Keratinocyte (primary cell): ENCODE measurements around the gene ZNF382.

Source experiments
- EZH2 ChIP-seq: IDR thresholded peaks from one replicate; pipeline ENCODE4 v1.6.1; 2012; ENCODE audit warnings: inconsistent platforms, mild to moderate bottlenecking, low read length, moderate library complexity
- TF ChIP-seq, protein P1 (sequence below), 3 experiments: IDR thresholded peaks in 1 of 3; conservative IDR thresholded peaks in 1 of 3; optimal IDR thresholded peaks in 1 of 3; 2 replicates in 2 of 3; 3 replicates in 1 of 3; pipeline versions ENCODE3 to v1.5.1; 2011; ENCODE audit warnings: low read length in 3 of 3, mild to moderate bottlenecking in 3 of 3, moderate library complexity in 2 of 3, control low read depth in 1 of 3, inconsistent platforms in 1 of 3; ENCODE audit not compliant: insufficient read depth in 2 of 3; ENCODE audit errors: extremely low read depth in 1 of 3

DNA sequence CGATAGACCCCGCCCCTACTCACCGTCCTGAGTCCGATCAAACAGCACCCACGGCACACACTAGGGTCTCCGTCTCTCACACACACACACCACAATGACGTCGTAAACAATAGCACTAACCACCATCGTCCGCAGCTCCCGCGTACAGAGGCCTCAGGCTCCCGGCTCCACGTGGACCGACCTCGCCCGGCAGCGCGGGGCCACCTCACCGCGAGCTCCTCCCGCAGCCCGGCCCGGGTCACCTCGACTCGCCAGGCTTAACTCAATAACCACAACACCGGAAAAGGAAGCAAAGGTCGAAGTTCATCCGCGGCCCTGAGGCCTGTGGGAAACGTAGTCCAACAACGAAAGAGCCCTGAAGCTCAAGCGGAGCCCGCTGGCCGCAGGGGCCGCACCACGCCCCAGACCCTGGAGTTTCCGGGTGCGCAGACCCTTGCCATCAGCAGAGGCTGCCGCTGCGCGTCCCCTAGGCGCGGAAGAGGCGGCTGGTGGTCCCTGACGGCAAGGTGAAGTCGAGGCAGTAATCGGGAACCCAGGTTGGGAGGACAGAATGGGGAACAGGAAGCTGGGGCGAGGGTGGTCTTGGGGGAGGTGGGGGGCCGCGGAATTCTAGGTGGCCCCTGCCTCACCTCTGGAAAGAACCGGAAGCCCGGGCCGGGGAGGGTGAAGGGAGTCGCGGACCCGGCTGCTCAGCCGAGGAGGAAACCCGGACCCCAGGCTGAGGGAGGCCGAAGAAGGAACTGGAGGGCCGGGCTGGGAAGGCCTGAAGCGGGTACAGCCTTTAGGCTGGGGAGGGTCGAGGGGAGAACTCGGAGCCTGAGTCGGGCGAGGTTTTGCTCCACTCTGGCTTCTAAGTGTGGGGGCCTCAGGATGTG is 31.9 kb upstream of the ZNF382 start, which contains the start of gene ZNF529:
- no peak for TF ChIP-seq EZH2
- TF ChIP-seq, protein P1, sequence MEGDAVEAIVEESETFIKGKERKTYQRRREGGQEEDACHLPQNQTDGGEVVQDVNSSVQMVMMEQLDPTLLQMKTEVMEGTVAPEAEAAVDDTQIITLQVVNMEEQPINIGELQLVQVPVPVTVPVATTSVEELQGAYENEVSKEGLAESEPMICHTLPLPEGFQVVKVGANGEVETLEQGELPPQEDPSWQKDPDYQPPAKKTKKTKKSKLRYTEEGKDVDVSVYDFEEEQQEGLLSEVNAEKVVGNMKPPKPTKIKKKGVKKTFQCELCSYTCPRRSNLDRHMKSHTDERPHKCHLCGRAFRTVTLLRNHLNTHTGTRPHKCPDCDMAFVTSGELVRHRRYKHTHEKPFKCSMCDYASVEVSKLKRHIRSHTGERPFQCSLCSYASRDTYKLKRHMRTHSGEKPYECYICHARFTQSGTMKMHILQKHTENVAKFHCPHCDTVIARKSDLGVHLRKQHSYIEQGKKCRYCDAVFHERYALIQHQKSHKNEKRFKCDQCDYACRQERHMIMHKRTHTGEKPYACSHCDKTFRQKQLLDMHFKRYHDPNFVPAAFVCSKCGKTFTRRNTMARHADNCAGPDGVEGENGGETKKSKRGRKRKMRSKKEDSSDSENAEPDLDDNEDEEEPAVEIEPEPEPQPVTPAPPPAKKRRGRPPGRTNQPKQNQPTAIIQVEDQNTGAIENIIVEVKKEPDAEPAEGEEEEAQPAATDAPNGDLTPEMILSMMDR (optimal IDR thresholded peaks at IDR 0.05 in 1 of 3, IDR thresholded peaks at IDR 0.05 in 1 of 3, conservative IDR thresholded peaks at IDR 0.05 in 1 of 3; ENCODE audit: extremely low read depth in 1 of 3, insufficient read depth in 2 of 3, low read length in 3 of 3) = no peak
